Skin of body (tissue), 2 donors: ENCODE results near the gene LYPD5. TPM values are rescaled to one million over a fixed set of nuclear protein-coding genes. Genes with fewer than 3 reads are reported as not detected.
"Not testable (repeated sequence)": the region's sequence is repeated elsewhere in the genome, so short reads cannot be mapped to it uniquely, and the experiment has no call there.

ENCODE experiments used
- DNase-seq: peaks from one replicate; lab custom pipeline; 2025; lab: John Stamatoyannopoulos, UW
- total RNA-seq: library from RNA; depleted of rRNA; stranded (reverse); fragments of >200 nt; gene quantifications from one replicate; pipeline ENCODE4 v1.2.3, GENCODE V29; 2014

Gene LYPD5
- total RNA-seq, 1 donor from 2014 or later = 16.0 TPM

DNA sequence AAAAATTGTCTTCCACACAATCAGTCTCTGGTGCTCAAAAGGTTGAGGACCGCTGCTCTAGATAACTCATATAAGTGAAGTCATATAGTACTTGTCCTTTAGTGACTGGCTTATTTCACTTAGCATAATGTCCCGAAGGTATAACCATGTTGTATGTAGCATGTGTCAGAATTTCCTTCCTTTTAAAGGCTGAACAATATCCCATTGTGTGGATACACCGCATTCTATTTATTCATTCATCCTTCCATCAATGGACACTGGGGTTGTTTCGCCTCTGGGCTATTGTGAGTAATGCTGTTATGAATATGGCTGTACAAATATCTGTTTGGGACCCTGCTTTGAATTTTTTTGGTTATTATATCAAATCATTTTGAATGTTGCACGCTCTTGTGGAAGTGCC lies 4.6 kb upstream of the LYPD5 start:
- no peak for DNase-seq

DNA sequence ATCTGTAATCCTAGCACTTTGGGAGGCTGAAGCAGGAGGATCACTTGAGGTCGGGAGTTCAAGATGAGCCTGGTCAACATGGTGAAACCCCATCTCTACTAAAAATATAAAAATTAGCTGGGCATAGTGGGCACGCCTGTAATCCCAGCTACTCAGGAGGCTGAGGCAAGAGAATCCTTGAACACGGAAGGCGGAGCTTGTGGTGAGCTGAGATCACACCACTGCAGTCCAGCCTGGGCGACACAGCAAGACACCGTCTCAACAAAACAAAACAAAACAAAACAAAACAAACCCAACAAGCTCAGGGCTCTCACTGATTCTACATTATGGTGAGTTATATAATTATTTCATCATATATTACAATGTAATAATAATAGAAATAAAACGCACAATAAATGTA lies 4.2 kb upstream of the LYPD5 start:
- DNase-seq = not testable (repeated sequence)

DNA sequence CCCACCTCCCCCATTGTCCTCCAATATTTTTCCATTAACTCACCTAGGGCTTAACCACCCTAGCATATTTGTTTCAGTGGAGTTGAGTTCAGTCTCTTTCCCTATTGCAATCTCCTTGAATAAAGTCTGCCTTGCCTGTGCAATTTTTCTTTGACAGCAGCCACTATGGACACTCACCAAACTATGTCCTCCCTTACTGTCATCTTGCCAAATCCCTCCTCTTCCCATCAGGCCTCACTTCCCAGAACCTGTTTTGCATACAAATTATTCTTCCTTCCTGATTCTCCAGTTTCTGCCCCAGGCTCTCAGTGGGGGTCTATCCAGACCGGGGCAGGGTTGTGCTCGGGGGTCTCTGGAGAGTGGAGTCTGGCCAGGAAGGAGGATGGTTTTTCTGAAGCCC lies 2.2 kb upstream of the LYPD5 start:
- no peak for DNase-seq

GRCh38 chr19:43799502-43800142 lies 2.6 kb downstream of the LYPD5 start:
- no peak for DNase-seq

- no peak for DNase-seq
Observed at GRCh38 chr19:43798546-43799409, 3.5 kb downstream of the LYPD5 start.

- no peak for DNase-seq
Observed at GRCh38 chr19:43798026-43798545, 4.2 kb downstream of the LYPD5 start.

DNA sequence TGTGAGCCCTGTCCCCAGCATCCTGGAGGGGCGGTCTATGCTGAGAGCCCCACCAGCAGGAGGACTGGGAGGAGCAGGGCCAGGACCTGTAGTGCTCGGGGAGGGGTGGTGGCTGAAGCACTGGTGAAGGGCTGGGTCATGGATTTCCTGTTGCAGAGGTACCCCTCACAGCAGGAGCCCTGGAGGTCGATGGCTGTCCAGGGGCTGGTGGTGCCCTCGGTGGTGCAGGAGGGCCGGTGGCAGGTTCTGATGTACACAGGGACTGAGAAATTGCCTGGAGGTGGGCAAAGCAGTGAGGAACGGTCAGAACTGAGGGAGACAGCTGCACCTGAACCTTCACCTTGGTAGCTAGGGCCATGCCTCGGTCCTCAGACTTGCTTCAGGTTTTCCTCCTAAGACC lies 4.7 kb downstream of the LYPD5 start:
- no peak for DNase-seq

- DNase-seq = no peak
Observed at GRCh38 chr19:43797118-43797517, 5.1 kb downstream of the LYPD5 start.

- no peak for DNase-seq
Observed at GRCh38 chr19:43790587-43790986, 11.7 kb downstream of the LYPD5 start.

DNA sequence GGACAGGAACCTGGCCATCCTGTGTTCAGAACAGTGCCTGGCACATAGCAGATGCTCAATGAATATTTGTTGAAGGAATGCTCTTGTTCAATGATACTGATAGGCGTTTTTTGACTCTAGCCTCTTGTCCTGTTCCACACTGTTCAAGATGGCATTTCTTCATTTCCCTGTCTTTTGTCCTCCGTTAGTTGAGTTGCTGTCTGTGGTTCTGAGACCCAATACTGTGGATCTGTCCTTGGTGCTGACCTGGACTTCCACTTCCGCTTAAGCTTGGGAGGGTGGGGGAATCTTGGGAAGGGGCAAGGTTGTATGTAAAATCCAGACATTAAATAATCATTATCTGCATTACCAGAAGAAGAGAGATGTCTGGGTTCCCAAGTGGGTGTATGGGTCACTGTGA lies 13.2 kb downstream of the LYPD5 start:
- no peak for DNase-seq

DNA sequence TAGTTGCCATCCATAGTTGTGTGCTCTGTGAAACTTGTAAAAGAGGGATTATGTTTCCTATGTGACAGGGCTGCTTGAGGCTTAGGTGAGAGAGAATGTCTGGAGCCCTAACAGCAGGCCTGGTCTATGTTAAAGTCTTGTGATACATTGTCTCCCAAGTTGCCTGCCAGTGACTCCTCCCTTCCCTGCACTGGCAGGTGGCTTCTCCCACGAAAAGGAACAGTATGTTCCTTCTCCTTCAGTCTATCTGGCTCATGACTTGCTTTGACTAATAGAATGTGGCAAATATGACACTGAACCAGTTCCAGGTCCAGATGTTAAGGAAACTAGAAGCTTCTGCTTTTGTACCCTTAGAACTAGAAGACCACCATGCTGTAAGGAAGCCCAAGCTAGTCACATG lies 15.6 kb downstream of the LYPD5 start:
- DNase-seq = no peak

DNA sequence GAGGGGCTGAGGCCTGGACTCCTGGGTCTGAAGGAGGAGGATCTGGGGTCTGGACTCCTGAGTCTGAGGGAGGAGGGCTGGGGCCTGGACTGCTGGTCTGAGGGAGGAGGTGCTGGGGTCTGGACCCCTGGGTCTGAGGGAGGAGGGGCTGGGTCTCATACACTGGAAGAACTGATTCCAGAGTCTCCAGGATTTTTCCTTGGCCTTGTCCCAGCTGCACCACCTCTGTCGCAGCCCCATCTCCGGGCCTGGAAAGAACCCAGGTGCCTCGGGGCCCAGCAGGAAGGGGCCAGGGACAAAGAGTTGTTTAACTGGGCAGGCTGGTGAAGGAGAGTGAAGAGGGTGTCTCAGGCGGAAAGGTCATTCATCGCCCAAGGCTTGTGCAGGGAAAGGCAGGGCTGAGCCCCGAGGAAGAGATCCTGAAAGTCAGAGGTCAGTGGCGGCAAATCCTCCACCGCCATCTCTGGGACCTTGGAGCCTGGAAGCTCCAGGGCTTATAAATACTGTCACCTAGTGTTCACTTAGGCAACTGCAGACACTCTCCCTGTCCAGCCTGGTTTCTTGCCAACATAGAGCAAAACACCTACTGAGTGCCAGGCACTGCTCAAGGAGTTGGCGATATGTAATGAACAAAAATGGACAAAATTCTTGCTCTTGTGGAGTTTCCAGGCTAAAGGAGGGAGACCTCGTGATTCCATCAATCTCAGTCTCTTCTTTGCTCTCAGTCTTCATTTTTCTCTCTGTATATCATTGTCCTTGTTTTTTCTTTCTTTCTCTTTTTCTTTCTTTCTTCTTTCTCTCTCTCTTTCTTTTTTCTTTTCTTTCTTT lies 17.1 kb downstream of the LYPD5 start:
- no peak for DNase-seq

GRCh38 chr19:43784241-43784980 lies 17.8 kb downstream of the LYPD5 start:
- no peak for DNase-seq

DNA sequence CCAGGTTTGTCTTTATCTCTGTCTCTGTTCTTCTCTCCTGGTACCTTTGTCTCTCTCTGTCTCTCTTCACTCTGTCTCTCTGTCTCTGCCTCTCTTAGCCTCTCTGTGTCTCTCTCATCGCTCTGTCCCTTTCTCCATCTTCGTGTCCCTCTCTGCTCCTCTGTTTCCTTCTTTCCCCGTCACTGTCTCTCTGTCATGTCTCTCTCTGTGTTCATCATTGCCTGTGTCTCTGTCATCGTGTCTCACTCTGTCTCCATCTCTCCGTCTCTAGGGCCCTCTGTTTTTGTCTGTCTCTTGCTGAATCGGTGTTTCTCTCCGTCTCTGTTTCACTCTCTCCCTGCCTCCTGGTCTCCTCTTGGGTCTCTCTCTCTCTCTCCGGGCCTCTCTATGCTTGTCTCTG lies 18.6 kb downstream of the LYPD5 start:
- no peak for DNase-seq

DNA sequence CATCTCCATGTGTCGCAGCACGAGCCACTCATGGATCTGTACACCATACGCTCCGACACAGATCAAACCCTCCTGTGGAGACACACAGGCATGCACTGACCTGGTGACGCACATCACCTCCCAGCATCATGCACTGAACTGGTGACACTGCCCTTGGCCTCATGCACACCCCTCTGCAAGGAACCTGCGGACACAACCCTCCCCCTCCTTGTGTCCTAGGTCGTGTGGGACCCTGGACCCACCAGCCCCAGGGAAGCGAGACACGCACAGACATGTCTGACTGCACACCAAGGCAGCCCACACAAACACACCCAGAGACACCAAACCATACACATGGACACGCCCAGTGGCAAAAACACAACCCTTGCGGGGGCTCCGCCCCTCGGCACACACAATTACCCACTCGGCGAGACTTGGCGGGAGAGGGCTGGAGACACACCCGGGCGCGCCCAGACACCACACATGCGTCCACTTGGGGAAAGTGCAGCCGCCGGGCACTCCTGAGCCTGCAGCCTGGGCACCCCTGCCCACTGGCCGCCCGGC lies 19.5 kb downstream of the LYPD5 start:
- no peak for DNase-seq

GRCh38 chr19:43782311-43782660 lies 20.0 kb downstream of the LYPD5 start:
- DNase-seq = no peak

DNA sequence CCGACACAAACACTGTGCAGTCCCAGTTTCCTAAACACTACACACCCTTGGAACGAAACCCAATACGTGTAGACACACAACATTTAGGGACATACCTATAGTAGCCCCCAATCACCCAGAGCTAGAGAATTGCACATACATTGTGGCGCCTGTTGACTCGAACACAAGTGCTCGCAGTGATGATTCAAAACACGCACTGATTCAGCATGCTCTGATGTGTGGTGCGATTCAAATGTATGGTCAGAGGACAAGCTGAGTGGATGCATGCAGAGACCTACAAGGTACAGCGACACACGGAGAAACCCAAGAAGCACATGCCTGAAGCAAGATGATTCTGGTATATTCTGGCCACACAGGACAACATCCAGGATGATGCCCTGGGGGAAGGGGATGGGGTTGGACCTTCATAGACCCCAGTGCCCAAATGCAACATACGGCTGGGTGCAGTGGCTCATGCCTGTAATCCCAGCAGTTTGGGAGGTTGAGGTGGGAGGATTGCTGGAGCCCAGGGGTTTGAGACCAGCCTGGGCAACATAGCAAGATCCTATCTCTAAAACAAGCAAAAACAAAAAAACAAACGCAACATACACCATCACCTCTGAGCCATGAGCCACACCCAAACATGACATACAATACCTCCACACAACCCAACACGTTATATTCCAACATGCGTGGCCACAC lies 20.5 kb downstream of the LYPD5 start:
- no peak for DNase-seq

- DNase-seq = no peak
Observed at GRCh38 chr19:43780706-43781525, 21.3 kb downstream of the LYPD5 start, which contains the start of gene KCNN4. KCNN4 (minus strand) TSS chr19:43780973; CDS start chr19:43780861, 112 bp downstream.

- DNase-seq = no peak
Observed at GRCh38 chr19:43779820-43780219, 22.4 kb downstream of the LYPD5 start.
